Cardiac septum (tissue), 1 donor: ENCODE results near the gene SLC7A4. TPM values are rescaled to one million over a fixed set of nuclear protein-coding genes. Genes with fewer than 3 reads are reported as not detected.
"Not testable (repeated sequence)": the region's sequence is repeated elsewhere in the genome, so short reads cannot be mapped to it uniquely, and the experiment has no call there.

Experiments used
- DNase-seq: peaks from one replicate; pipeline ENCODE4 v3.0.0-alpha.2; 2020; ENCODE audit warnings: low spot score
- intact Hi-C: fragments of 100-400 bp; cut with DNase I; formaldehyde crosslinking; loops from one replicate; pipeline ENCODE4 v1.14.0; 2022
- total RNA-seq: library from RNA; stranded (reverse); fragmentation: NEBNext Ultra II Directional; extraction: Animal tissue kit (Norgen Biotek cat#: 25700); gene quantifications from one replicate; pipeline ENCODE4 v1.2.1, GENCODE V29; 2021
- donor health status: DM: no; HTN: no; CAD: no.

Gene SLC7A4
- total RNA-seq, 1 donor from 2014 or later: not detected

DNA sequence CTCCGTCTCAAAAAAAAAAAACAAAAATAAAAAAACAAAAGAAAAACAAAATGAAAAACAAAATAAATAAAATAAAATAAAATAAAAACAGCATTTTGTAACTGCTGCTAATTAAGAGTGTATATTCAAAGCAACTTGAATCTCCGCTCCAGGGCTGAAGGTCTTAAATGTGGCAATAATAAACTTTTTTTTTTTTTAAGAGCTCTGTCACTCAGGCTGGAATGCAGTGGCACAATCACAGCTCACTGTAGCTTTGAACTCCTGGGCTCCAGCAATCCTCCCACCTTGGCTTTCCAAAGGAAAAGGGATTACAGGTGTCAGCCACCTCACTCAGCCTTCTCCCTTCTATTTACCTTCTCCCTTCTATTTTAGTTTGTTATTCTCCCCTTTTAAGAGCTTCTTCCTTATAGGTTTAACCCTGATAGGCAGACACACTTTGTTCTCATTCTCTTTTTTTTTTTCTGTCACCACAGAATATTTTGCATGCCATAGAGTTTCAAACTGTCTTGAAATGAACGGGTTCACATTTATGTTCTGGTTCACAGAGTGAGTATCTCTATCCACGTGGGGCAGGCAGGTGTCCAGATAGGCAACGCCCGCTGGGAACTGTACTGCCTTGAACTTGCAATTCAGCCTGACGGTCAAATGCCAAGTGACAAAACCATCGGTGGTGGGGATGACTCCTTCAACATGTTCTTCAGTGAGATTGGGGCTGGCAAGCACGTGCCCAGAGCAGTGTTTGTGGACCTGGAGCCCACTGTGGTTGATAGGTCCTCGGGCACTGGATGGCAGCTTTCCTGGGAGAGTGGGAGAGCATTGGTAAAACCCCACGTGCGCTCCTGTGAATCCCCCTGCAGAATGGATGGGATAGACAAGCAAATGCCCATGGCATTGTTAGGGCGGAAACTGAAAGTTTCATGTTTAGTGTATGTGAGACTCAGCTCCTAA lies 32.8 kb upstream of the SLC7A4 start:
- intact Hi-C loops: no loop called here
- DNase-seq: peak; percentile 27

DNA sequence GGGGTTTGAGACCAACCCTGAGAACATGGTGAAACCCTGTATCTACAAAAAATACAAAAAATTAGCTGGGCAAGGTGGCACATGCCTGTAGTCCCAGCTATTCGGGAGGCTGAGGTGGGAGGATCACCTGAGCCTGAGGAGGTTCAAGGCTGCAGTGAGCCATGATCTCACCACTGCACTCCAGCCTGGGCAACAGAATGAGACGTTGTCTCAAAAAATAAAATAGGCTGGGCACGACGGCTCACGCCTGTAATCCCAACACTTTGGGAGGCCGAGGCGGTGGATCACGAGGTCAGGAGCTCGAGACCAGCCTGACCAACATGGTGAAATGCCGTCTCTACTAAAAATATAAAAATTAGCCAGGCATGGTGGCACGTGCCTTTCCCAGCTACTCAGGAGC lies 32.1 kb upstream of the SLC7A4 start:
- DNase-seq, intact Hi-C loops: not testable (repeated sequence)

DNA sequence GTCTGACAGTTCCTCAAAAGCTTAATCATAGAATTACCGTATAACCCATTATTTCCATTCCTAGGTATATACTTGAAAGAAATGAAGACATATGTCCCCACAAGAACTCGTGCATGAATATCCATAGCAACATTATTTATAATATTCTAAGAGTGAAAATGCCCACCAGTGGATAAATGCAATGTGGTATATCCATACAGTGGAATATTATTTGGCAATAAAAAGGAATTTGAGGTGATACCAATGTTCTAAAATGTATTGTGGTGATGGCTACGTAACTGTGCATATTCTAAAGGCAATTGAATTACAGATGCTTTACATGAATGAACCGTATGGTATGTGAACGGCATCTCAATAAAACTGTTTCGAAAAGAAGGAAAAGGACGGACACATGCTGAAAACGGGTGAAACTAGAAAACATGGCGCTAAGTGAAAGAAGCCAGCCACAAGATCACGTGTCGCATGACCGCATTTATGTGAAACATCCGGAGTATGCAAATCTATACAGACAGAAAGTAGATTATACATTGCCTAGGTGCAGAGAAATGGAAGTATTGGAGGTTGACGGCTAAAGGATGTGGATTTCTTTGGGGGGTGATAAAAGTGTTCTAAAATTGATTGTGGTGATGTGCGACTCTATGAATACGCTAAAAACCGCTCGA lies 29.4 kb upstream of the SLC7A4 start:
- DNase-seq, intact Hi-C loops: not testable (repeated sequence)

DNA sequence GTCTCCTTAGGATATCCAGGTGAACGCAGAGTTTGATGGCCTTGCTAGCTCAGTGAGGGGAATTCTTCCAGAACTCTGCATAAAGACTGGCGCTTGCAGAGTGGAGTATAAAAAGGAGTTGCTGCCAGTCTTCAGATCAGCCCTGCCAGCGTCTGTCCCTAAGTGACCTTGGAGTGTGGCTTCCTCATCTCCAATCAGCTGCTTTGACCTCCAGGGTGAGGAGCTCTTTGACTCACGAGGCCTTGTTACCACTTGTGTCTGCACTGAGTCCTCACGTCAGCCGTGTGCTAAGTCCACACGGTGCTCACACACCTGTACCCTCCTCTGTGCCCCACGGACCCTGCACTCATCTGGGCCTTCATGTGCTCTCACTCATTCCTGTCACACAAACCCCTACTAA lies 28.0 kb upstream of the SLC7A4 start:
- DNase-seq, intact Hi-C loops: not testable (repeated sequence)

DNA sequence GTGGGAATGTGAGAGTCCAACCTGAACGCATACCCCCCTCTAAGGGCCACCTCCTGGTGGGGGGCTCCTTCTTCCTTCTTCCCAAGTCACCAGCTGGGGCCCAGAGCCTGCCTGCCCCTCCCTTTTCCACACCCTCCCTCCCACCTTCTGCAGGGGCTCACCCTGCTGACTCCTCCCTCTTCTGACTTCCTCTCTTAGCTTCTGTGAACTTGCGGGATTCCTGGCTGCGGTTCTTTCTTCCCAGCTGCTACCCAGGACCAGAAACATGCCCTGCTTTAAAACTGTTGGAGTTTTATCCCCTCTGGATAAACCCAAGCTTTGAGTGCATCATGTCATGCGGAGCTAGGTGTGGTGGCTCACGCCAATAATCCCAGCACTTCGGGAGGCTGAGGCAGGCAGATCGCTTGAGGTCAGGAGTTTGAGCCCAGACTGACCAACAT lies 23.5 kb upstream of the SLC7A4 start:
- intact Hi-C loops: no loop called here
- DNase-seq: no peak

DNA sequence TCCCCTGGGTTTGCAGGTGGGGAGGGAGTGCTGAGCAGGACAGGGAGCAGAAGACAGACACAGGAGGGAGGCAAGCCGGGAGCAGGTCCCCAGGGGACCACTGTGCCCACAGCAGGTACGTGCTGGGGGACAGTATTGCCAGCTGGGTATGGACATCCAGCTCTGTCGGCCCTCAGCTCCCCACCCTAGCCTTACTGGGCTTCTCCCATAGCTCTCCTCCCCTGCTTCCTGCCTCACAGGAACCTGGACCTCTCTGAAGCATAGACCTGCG lies 23.1 kb upstream of the SLC7A4 start:
- intact Hi-C loops: no loop called here
- no peak for DNase-seq

DNA sequence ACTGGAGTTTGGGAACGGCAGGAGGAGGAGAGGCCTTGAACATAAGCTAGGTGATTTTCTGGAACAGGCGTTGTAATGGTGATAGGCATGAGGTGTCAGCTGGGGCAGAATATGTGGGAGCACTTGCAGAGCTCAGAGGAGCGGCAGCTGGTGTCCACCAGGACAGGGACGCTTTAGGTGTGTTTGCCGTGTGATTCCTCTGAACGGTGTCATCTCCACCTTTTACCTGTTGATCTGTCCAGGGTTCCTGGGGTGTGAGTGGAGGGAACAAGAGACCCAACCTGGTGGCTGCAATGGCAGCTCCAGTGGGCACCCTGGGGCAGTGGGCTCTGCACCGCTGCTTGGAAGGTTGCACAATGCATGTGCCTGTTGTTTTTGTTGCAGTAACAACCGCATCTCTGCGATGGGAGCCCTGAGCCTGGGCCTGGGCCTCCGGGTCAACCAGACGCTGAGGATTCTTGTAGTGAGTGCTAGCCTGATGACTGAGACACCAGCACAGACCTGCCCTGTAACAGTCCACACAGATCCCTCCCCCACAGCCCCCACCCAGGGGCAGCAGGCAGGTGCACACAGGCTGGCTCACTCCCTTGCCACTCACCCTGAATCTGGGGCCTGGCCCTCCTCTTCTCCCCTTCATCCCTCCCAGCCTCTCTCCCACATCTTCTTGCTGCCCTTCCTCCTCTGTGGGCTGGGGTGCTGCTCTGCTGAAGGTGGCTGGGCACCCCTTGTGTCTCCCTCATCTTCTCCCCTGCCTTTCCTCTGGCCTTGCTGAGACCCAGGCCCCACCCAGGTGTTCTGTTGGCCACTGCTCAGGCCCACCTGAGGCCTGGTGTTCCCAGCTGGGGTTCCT lies 22.6 kb upstream of the SLC7A4 start:
- DNase-seq: no peak
- intact Hi-C loops: no loop called here

DNA sequence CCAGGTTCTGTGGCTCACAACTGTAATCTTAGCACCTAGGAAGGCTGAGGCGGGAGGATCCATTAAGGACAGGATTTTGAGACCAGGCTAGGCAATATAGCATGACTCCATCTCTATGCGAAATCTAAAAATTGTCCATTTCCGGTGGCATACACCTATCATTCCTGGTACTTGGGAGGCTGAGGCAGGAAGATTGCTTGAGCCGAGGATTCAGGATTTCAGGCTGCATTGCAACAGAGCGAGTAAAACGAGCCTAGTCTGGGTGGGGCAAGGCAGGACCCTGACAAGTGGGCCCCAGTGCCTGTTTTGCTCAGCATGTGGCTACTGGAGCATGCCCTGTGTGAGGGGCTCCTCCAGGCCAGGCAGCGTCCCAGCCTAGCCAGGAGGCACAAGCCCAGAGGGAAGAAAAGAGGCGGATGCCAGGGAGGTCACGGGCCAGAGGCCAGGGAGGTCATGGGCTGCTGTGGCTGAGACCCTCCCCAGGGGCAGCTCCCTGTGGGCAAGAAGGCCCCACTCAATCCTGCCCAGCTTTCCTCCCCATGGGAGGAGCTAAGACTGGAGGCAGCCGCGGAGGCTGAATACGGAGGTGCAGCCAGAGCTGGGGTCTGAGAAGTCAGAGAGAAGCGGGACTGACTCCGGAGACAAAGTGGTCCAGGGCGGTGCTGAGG lies 21.8 kb upstream of the SLC7A4 start:
- intact Hi-C loops: no loop called here

DNA sequence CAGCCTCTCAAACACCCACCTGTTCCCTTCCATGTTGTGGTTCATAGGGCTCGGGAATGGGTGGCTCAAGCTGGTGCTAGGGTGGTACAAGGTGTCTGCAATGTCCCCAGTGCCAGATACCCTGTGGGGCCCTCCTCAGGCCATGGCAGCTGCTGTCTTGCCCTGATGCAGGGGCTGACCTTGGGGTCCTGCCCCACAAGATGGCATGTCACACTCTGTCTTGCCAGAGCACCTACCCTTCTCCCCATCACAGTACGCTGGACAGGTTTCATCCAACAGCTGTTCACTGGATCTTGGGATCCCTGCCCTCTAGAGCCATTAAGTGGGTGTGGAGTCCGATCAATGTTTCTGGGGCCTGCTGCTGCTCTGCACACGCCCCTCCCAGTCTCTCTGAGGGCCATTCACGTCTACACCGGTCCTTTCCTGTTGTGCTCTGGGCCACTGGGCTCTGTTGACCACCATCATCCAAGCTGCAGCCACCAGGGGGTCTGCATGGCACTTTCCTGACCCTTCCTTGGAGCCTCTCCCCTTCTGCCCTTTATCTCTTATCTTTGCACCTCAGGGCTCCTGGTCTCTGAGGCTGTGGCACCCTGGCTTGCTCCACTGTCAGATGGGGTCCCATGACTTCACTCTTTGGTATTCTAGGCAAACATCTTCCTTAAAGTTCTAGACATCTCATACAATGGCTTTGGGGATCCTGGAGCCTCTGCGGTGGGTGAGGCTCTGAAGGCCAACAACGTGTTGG lies 20.5 kb upstream of the SLC7A4 start:
- intact Hi-C loops: no loop called here
- DNase-seq: no peak

More for the DNA sequence above, 21.8 kb upstream of the SLC7A4 start:
- DNase-seq: no peak

DNA sequence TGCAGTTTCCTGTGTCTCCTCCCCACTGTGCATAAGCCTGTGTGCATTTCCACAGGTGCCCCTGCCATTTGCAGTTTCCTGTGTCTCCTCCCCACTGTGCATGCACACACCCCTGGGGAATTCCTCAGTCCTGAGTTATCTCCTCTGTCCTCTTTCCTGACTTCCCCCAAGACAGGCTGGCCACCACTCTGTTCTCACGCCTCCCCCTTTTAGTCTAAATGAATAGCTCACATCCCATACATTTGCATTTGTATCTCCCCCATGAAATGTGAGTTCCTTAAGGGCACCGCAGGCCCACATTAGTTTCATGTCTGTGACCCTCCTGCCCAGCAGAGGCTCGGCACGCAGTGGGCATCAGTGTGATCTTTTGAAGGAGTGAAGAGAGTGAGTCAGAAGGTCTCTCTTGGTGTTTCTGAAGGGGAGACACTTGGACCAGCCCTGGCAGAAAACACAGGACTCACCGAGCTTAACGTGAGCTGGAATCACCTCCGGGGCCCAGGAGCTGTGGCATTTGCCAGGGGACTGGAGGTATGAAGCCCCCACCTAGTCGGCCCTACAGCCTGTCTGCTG lies 19.6 kb upstream of the SLC7A4 start:
- intact Hi-C loops: no loop called here
- no peak for DNase-seq

DNA sequence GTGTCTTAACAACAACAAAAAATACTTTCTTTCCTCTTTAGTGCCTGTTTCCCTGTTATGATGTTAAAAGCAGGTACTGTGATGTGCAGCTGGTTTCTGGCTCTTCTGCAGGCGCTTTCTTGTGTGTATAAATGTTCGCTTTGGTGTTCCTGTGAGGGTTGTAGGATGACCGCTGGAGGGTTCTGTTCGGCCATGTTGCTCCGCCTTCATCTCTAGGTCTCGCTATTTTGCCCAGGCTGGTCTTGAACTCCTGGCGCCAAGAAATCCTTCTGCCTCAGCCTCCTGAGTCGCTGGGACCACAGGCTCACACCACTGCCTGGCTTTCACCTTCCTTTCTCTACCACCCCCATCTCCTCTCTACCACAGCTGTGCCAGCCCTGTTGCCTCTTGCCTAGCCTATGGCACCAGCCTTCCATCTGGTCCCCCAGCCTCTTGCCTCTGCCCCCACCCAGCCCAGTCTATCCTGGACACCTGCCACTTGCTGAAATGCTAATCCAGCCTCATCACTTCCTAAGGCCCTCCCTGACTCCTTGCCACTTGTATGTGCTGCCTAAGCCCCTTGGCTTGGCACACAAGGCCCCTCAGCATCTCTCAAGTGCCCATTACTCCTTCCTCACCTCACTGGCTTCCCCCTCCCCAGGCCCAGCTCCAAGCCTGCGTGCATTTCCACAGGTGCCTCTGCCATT lies 18.9 kb upstream of the SLC7A4 start:
- DNase-seq: no peak
- intact Hi-C loops: no loop called here

DNA sequence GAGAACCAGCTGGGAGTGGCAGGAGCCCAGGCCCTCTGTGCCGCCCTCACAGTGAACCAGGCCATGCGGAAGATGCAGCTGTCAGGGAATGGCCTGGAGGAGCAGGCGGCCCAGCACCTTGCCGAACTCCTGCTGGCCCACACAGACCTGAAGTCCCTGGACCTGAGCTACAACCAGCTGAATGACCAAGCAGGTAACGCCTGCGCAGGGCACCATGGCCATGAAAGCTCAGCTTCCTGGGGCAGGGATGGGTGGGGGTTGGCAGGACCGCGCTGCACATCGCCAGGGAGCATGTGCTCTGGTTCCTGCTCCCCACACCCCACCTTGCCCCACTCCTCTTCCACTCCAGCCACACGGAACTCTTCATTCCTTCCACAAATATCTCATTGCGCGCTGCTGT lies 16.6 kb upstream of the SLC7A4 start:
- intact Hi-C loops: loop anchor here (5.0 kb wide), 1 partner anchor 37 kb away; no protein-coding TSS in a partner anchor
- DNase-seq: not testable (repeated sequence)

DNA sequence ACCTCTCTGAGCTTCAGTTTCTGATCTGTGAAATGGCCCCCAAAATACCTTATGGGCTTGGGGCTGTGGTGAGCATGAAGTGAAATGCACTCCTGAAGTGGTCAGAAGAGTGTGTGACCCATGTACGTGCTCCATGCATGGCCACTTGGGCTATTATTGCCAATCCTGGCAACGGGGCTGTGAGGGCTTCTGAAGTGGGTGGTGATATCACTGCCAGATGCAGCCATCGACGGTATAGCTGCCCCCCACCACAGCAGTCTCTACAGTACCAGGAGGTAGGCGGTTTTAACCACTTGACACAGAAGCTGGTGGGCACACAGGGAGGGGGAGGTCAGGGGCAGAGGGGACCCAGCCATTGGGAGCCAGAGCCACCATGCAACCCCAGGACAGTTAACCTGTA lies 16.1 kb upstream of the SLC7A4 start:
- DNase-seq: not testable (repeated sequence)
- intact Hi-C loops: loop anchor here (5.0 kb wide), 1 partner anchor 36 kb away; no protein-coding TSS in a partner anchor

DNA sequence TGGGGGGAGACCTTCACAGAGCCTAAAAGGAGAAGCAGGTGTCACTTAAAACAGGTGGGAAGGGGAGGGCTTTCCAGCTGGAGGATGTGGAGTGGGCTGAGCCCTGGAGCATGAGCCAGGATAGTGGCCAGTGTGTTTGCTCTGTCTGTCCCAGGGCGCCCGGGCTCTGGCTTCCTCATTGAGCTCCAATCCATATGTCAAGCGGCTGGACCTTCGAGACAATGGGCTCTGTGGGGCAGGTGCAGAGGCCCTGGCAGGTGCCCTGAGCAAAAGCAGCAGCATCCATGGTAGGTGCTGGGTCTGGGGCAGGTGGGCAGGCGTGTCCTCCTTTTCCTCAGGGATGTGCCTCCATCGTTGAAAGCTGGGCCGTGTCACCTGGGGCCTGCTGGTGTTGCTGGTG lies 15.4 kb upstream of the SLC7A4 start:
- intact Hi-C loops: loop anchor here (5.0 kb wide), 1 partner anchor 35 kb away; no protein-coding TSS in a partner anchor
- DNase-seq: no peak

DNA sequence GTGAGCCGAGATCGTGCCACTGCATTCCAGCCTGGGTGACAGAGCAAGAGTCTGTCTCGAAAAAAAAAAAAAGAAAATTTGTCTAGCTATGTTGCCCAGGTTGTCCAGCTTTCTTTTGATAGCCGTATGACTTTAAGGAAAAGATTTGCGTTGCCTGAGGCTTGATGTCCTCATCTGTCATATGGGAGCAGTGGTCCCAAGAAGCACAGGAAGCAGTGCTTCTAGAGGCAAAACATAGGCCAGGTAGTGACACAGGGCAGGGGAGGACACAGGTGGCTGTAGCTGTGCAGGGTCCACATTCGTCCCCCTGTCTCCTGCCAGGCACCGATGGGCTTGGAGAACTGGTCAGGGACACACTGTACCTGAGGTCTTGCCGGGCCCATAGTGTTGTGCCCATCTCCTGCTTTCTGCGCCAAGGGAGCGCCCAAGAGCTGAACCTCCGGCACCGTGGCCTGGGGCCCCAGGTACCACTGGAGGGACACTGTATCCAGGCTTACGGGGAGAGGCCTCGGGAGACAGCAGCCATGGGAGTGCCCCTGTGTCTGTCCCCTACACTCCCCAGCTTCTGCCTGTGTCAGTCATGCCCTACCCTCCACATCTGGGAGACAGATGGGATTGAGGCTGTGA lies 14.8 kb upstream of the SLC7A4 start:
- DNase-seq: no peak
- intact Hi-C loops: loop anchor here (5.0 kb wide), 1 partner anchor 35 kb away; no protein-coding TSS in a partner anchor

DNA sequence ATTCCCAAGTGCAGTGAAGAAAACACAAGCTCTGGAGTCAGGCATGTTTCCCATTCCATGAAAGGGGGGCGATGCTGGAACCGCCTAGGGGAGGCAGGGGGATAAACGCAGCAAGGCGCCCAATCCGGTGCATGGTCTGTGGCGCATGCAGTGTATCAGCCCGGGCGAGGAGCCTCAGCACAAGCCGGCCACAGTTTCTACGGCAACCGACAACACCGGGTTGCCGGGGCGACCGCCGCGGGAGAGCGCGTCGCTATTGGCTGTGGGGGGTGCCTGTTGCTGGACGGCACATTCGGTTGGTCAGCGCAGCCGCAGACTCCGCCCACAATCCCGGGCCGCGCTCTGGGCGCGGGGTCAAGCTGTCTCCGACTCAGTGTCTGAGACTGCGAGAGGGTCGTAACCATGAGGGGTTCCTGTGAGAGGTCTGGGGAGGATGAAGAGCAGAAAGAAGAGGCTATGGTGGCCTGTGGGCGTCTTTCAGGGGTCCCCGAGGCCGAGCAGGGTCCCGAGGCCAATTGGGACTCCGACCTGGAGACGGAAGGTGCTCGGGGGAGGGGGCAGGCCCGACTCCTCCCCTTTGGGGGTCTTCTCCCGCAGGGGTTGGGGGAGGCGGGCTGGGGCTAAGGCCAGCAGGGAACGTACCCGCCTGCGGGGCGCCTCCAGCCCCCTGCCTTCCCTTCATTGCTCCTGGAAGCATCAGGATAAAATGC lies 13.4 kb upstream of the SLC7A4 start, which contains the start of gene LRRC74B:
TSS of gene LRRC74B (plus strand) at position 362 of the 710 bp plus-strand sequence. CDS start at position 403, 41 bp downstream.
- intact Hi-C loops: loop anchor here (5.0 kb wide), 1 partner anchor 33 kb away; no protein-coding TSS in a partner anchor
- peak; percentile 89 for DNase-seq
